ENCODE data around the gene TGIF1.

The TGIF1 gene

GRCh38 chr18:3434685-3435084, 15.3 kb upstream of the TGIF1 start:
- DNase-seq (ENCODE audit: low read depth) = no peak

- no peak for DNase-seq (ENCODE audit: low read depth)
Observed at GRCh38 chr18:3440341-3440740, 9.6 kb upstream of the TGIF1 start.

DNA sequence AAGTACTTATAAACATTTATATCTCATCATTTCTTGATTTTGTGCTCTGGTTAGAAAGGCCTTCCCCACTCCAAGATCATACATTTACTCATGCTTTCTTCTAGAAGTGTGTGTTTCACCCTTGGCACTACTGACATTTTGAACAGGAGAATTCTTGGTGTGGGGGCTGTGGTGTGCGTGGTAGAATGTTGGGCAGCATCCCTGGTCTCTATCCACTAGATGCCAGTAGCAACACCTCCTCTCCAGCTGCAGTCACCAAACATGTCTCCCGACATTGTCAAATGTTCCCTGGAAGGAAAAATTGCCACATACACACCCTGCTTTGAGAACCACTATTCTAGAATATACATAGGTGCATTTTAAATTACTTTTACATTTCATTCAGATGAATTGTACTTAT, 8.7 kb upstream of the TGIF1 start:
- peak; percentile 34 for DNase-seq (ENCODE audit: low read depth)

- no peak for DNase-seq (ENCODE audit: low read depth)
Observed at GRCh38 chr18:3442919-3443318, 7.1 kb upstream of the TGIF1 start.

- no peak for DNase-seq (ENCODE audit: low read depth)
Observed at GRCh38 chr18:3444296-3444695, 5.7 kb upstream of the TGIF1 start.

DNA sequence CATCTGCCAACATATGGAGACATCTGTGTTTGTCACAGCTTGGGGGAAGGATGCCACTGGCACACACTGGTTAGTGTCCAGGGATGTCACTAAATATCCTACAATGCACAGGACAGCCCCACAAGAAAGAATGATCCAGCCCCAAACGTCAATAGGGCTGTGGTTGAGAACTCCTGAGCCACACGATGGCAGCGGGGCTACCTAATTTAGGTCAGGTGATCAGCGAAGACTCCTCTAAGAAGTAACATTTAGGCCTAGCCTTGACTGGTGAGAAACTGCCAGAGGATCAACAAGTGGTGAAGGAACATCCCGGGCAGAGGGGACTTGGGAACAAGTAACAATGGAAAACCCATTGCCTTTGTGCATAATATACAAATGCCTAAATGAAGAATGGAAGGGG, 5.0 kb upstream of the TGIF1 start:
- DNase-seq (ENCODE audit: low read depth) = no peak

- peak; percentile 84 for DNase-seq (ENCODE audit: low read depth)
Observed at GRCh38 chr18:3447068-3447894, 2.7 kb upstream of the TGIF1 start.

DNA sequence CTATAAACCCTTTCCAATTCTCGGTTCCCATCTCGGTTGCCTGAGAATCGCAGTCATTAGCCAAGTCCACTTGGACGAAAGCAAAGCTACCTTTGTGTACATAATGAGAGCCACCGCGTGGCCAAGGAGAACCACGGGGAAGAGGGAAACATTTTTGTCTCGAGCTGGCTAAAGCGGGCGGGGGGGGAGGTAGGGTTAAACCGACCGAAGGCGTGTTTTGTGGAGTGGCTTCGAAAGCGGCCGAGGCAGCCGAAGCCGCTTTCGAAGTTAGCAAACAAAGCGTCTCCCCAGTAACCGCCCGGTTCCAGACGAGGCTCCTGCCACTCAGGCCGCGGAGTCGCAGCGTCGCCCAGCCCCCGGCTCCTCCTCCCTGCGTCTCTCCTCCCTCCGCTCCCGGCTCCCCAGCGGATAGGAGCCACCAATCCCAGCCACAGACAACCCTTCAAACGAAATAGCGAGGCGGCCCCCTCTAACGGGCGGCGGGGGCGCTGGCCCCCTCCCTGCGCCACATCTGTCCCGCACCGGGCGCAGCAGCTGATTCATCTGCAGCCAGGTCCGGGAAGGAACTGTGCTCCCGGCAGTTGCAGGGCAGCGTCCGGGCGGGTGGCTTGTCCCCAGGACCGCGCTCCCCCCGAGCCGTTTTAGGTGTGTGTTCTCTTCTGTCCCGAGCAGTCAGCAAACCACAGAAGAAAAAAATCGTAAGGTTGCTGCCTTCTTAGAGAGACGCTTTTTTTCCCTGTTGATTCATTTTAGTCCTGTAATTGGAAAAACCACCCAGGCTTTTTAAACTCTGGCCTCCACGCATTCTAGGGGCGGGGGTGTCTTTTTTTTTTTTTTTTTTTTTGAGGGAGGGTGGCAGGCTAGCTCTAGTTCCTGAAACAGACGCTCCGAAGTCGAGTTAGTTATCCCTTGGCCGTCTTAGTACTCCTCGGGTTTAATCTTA, 1.8 kb upstream of the TGIF1 start:
- peak; percentile 98 for DNase-seq (ENCODE audit: low read depth)

- peak; percentile 93 for DNase-seq (ENCODE audit: low read depth)
Observed at GRCh38 chr18:3448838-3449511, 997 bp upstream of the TGIF1 start.

- no peak for DNase-seq (ENCODE audit: low read depth)
Observed at GRCh38 chr18:3449512-3450011, 410 bp upstream of the TGIF1 start.

- DNase-seq (ENCODE audit: low read depth) = no peak
Observed at GRCh38 chr18:3450799-3451182, 819 bp downstream of the TGIF1 start.

- peak; percentile 91 for DNase-seq (ENCODE audit: low read depth)
Observed at GRCh38 chr18:3451183-3451988, 1.4 kb downstream of the TGIF1 start.

- peak; percentile 77 for DNase-seq (ENCODE audit: low read depth)
Observed at GRCh38 chr18:3451989-3452749, 2.2 kb downstream of the TGIF1 start.

DNA sequence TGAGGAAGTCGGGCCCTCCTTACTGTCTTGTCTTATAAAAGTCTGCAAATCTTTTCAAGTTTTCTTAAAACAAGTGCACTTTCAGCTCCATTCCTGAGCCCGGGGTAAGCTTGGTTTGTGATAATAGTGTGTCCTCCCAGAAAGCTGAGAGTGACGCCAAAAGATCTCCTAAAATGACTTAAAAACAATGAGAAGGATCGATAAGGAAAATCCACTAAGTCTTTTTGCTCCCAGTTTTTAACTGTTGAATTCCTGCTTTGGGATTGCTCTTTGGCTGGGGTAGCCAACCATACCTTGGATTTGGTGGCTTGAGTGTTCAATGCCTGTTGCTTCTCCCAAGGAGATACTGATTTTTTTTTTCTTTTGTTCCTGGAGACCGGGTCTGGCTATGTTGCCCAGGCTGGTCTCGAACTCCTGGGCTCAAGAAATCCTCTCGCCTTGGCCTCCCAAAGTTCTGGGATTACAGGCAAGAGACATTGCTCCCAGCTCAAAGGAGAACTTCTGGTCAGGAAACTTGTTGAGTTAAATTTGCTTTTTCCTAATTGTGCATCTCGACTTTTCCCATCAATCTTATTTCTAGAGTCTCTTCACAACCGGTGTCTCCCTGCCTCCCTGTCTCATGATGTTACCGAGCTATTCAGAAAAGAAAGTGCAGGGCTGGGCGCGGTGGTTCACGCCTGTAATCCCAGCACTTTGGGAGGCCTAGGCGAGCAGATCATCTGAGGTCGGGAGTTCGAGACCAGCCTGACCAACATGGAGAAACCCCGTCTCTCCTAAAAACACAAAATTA, 3.0 kb downstream of the TGIF1 start:
- peak; percentile 41 for DNase-seq (ENCODE audit: low read depth)

DNA sequence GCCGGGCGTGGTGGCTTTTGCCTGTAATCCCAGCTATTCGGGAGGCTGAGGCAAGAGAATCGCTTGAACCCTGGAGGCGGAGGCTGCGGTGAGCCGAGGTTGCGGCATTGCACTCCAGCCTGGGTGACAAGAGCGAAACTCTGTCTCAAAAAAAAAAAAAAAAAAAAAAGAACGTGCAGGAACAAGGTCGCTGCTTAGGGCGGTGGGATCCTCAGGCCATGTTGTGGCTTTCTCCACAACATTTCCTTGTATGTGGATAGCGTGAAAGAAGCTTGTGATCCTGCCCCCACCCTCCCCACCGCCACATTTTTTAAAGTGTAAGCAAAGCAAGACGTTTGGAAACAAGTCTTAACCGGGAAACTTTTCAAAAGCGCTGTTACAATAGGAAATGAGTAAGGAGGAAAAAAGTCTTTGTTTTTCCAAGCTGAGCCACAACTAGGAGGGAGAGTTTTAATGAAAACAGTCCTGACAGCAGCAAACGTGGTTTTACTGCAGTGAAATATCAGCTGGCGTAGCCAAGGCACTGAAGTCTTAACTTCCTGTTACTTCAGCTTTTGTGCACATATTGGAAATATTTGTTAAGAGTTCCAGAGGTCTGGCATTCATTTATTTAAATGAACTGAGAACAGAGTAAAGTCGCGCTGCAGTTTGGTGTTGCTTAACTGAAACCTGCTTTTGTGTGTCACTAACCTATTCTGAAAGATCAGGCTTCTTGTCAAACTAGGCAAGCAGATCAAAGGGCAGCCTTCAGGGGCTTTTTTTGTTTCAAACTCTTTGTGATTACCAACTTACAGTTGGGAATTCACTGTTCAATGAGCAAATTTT, 3.8 kb downstream of the TGIF1 start:
- peak; percentile 97 for DNase-seq (ENCODE audit: low read depth)

GRCh38 chr18:3454365-3455089, 4.6 kb downstream of the TGIF1 start:
- peak; percentile 71 for DNase-seq (ENCODE audit: low read depth)

DNA sequence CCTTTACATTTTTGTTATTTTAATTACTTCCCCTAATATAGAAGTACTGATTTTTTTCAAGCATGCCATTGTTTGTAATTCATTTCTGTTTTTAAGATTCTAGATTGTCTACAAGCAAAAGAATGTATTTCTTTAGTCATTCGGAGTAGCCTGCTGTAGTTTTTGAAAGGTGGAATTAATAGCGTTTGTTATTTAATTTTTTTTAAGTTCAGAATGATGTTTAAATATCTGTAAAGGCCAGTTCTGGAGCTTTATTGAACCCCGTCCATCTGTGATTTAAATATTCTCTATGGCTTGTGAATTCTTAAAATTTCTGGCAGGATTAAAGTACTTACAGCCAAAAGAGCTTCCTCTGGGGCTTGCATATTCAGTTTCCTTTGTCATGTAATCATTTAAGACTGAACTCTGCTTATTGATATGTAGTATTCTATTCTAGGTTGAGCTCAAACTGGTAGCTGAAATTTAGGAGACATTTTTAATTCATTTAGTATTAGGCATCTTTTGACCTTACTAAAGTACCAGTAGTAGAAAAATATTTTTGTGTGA, 5.2 kb downstream of the TGIF1 start:
- DNase-seq (ENCODE audit: low read depth) = no peak

Measured in iris pigment epithelial cell (primary cell).